ENCODE measurements around the gene C16orf95.

DNA sequence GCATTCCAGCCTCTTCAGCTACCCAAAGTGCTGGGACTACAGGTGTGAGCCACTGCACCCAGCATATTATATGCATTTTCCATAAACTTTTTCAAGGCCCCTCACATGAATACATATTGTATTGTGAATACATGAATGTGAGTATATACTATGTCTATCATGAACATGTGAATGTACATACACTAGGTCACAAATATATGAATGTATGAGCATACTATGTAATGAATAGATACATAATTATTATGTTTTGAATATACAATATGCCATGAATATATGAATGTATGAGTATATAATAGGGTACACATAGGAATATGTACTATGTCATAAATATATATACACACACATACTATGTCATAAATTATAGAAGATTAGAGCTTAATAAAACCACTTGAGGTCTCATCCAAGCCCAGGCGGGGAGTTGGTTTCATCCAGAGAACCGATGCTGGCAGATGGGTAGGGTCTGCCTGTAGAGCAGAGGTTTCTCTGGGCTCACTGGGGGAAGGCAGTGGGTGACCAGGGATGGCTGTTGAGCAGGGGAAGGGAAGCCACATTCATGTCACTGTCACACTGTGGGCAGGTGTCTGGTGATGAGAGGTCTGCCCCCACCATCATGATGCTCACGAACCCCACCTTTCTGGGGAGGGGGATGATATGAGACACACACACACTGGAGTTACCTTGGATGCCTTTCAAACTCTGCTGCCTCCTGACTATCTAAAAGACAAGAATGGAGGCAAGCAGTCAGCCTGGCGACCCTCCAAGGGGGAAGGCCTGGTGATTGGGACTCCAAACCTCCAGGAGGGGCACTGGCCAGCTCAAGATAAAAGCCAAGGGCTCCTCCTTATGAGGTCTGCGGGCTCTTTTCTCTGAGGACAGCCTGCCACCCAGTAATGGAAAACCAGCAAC lies 7.3 kb downstream of the C16orf95 start:
- TF ChIP-seq, protein P1, sequence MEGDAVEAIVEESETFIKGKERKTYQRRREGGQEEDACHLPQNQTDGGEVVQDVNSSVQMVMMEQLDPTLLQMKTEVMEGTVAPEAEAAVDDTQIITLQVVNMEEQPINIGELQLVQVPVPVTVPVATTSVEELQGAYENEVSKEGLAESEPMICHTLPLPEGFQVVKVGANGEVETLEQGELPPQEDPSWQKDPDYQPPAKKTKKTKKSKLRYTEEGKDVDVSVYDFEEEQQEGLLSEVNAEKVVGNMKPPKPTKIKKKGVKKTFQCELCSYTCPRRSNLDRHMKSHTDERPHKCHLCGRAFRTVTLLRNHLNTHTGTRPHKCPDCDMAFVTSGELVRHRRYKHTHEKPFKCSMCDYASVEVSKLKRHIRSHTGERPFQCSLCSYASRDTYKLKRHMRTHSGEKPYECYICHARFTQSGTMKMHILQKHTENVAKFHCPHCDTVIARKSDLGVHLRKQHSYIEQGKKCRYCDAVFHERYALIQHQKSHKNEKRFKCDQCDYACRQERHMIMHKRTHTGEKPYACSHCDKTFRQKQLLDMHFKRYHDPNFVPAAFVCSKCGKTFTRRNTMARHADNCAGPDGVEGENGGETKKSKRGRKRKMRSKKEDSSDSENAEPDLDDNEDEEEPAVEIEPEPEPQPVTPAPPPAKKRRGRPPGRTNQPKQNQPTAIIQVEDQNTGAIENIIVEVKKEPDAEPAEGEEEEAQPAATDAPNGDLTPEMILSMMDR (IDR thresholded peaks at IDR 0.05), result no peak
- TF ChIP-seq POLR2A (IDR thresholded peaks at IDR 0.05), result no peak

Data from right lobe of liver (tissue), 4 donors.